GM18502 (cell line): ENCODE results near the gene CADM1.
A peak's percentile ranks its signal among the peaks of the same experiment; 100 is the strongest.

Source experiments
- ATAC-seq: cut with Tn5 transposase; IDR thresholded peaks from one replicate; pipeline ENCODE4 v1.9.1; 2021; ENCODE audit warnings: mild to moderate bottlenecking; ENCODE audit not compliant: unreplicated experiment, poor library complexity

The CADM1 gene

DNA sequence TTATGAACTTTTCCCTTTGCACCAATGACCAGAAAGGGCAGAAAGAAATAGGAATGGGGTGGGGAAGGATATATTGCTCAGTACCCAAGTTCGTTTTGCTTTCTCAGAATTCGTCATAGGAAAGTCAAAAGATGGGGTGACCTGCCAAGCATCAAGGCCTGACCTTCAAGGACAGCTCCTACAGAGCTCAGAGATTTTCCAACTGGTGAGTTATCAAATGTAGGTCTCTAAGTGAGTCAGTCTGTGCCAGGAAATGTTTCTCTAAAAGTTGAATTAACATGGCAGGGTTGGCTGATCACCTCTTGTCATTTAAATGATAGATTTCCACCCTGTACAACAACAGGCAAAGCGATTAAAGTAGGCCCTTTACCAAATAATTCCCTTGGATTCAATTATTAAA lies 307.2 kb downstream of the CADM1 start:
- ATAC-seq, result no peak

GRCh38 chr11:115194802-115195110 lies 309.5 kb downstream of the CADM1 start:
- no peak for ATAC-seq

GRCh38 chr11:115193914-115194801 lies 310.1 kb downstream of the CADM1 start:
- peak; percentile 91 for ATAC-seq

- no peak for ATAC-seq
Observed at GRCh38 chr11:115191761-115192160, 312.5 kb downstream of the CADM1 start.

DNA sequence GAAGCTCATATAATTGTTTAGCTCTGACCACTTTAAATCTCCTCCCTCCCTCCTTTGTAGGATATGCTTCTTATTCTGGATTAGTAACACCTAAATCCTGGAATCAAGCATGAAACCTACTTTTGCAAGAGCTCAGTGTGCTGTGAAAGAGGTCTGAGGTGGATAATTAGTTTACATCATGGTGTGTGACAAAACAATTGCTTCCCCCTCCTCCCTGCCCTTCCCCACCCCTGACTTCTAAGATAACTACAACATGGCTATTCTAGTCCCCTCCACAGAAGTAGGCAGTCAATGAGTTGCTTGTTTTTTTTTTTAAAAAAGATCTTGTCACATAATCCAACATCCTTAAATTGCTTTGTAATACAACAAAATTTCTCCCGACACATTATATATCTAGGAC lies 314.0 kb downstream of the CADM1 start:
- ATAC-seq, result no peak

DNA sequence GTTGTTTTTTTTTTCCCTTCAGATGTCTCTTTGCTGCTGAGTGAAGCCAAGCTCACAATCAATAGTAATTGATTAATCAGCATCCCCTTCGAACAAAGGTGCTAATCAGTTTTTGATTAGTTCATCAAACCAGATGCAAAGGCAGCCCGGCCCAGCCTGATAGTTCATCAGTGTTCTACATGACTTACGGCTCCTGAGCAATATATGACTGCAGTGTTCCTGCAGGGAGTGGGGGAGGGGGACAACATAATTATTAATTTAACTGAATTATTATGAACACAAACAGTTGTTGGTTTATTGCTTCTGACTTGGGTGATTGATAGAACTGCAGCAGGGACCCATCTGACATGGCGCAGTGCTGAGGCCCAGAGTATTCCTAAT lies 315.3 kb downstream of the CADM1 start:
- no peak for ATAC-seq

- no peak for ATAC-seq
Observed at GRCh38 chr11:115188188-115188897, 315.9 kb downstream of the CADM1 start.

- ATAC-seq, result no peak
Observed at GRCh38 chr11:115185931-115186330, 318.3 kb downstream of the CADM1 start.

DNA sequence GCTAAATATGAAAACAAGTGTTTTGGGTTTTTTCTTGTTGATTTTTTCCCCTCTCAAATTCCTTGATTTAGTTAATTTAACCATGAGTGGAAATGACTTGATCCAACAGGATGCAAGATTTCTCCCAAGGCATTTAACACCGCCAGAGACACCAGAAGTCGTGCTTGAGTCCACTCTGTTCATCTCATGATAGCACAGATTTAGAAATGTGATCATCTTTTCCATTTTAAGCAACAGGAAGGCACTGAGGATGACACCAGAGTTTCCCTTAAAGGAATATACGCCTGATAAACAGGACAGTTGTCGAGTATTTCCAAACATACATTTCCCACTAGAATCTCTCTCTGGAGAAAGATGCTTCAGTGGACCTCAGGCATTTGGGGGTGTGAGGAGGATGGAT lies 318.7 kb downstream of the CADM1 start:
- no peak for ATAC-seq

- ATAC-seq, result no peak
Observed at GRCh38 chr11:115184901-115185300, 319.3 kb downstream of the CADM1 start.

GRCh38 chr11:115183830-115184229 lies 320.4 kb downstream of the CADM1 start:
- no peak for ATAC-seq

GRCh38 chr11:115183136-115183535 lies 321.1 kb downstream of the CADM1 start:
- ATAC-seq, result no peak

DNA sequence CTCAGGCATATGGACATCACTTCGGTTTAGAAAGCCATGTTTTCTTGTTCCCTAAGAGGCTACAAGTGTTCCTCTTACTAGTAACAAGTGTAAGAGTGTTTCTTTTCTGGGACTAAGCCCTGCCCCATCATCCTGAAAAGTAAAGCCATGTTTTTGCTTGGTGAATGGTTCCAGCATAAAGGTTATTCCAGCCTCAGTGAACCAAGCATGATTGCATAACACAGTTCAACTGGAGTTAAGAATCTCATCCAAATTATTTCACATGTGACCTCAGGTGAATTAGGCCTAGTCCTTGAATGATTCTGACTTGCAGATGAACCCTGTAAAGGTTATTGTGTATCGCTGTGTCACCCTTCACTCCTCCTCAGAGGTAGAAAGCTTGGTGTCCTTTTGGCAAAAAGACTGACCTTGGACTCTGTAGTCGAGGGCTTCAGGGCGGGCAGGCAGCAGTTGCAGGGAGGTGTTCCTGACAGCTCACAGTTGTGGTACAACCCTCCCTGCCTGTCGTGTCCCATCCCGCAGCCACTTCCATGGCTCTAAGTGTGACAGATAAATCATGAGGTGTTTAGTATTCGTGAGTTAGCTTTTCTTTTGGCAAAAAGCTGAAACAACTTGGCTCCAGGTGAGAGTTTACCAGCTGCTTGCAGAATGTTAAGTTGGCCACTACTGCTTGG lies 321.8 kb downstream of the CADM1 start:
- no peak for ATAC-seq

DNA sequence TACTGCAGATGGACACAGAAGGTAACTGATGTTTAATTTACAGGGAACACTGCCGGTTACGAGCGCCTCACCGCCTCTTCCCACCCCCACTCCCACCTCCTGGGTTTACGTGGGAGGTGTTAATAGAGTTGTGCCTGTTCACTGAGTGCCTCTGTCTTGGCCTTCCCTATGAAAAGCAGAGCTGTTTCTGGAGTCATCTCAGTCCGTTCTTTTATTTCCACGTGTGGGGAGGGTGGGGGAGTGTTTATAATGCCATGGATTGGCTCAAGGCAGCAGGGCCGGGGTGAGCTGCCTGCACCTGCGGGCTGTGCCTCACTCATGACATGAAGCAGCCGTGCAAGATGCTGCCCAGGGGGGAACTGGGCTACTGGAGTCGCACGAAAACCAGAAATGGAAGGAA lies 322.7 kb downstream of the CADM1 start:
- no peak for ATAC-seq

- no peak for ATAC-seq
Observed at GRCh38 chr11:115180272-115180671, 323.9 kb downstream of the CADM1 start.

- ATAC-seq, result no peak
Observed at GRCh38 chr11:115179636-115180035, 324.6 kb downstream of the CADM1 start.

- no peak for ATAC-seq
Observed at GRCh38 chr11:115178705-115179104, 325.5 kb downstream of the CADM1 start.

DNA sequence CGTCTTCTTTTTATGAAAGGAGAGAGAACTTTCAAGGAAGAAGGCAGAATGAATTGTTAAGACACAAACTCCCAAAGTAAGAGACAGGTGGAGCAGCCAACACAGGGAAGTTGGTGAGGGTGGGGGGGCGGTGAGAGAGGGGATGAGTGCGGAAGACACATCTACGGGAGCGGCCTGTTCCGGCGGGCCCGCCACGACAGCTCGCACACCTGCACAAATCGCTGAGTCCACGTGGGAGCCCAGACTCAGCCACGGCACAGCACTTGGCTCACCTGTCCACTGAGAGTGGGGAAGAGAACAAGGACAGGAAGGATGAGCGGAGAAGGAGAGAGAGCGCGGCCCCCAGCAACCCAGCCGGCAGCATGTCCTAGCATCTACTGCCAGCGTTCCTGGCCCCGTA lies 331.1 kb downstream of the CADM1 start:
- ATAC-seq, result no peak

DNA sequence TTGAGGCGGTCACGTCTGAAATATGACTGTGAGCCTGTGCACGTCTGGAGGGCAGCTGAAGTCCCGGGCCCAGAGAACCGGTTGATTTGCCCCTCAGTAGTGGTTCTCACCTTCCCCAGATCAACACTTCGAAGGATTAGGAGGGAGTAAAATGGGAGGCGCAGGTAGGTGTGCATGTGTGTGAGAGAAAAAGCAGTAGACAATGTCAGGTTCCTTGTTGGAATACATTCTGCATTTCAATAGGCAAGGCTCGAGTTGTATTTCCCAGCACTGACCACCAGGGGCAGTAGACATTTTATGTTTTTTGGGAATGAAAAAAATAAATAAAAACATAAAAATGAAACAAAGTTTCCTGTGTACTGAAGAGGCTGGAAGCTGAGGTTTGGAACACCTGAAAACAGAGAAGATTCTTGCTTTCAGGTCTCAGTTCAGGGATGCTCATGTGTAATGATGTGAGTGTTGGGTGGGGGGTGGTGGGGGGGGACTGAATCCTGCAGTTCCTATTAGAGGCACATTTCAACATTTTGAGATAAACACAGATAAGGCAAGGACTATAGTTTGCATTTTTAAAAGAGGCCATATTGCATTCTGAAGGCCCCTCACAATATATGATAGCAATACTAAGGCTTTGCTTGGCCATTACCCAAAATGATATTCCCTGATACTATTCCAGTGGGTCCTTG lies 333.9 kb downstream of the CADM1 start:
- no peak for ATAC-seq

- no peak for ATAC-seq
Observed at GRCh38 chr11:115169251-115169650, 335.0 kb downstream of the CADM1 start.

DNA sequence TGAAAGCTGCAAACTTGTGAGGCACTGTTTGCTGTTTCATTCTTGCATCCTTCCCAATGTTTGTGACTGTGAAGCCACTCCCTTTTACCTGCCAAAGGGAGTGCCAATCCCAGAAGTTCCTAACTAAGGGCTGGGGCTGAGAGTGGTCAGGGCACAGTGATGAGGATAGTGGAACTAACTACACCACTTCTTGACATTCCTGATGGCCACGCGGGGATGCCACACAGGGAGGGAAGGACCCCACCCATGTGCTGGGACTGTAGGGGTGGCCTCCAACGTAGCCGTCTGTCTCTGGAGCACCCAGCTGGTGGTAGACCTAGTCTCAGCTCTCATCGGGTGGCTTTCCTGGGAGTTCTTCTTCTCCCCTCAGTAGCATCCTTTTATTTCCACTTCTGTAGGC lies 335.5 kb downstream of the CADM1 start:
- ATAC-seq, result no peak
